COR-L47 (cell line): Measurements from ENCODE around the gene GBE1.

Experiments
- DNase-seq: peaks from one replicate; lab custom pipeline; 2025; lab: John Stamatoyannopoulos, UW

Gene GBE1

GRCh38 chr3:81468391-81468790, 293.1 kb downstream of the GBE1 start:
- DNase-seq: no peak

- DNase-seq: no peak
These were observed 295.3 kb downstream of the GBE1 start for GRCh38 chr3:81466201-81466560.

GRCh38 chr3:81465510-81466200, 295.8 kb downstream of the GBE1 start:
- DNase-seq: no peak

- DNase-seq: no peak
These were observed 297.7 kb downstream of the GBE1 start for GRCh38 chr3:81463781-81464180.

GRCh38 chr3:81462921-81463320, 298.5 kb downstream of the GBE1 start:
- DNase-seq: no peak

DNA sequence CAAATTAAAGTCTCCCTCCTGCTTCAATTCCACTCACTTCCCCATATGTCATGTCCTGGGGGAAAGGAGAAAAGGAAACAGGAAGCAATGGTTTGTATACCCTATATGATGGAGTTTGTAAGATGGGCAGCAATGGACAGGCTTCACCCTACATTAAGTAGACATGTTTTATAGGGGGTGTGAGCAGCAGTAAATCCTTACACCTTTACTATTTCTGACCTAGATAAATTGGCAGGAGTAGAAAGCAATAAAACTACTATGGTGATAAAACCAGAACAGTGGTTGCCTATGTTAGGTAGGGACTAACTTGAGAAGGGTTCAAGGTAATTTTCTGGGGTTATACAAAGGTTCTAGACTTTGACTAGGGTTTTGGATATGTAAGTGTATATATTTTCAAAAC, 301.7 kb downstream of the GBE1 start:
- no peak for DNase-seq

- no peak for DNase-seq
These were observed 309.0 kb downstream of the GBE1 start for GRCh38 chr3:81452418-81452817.

DNA sequence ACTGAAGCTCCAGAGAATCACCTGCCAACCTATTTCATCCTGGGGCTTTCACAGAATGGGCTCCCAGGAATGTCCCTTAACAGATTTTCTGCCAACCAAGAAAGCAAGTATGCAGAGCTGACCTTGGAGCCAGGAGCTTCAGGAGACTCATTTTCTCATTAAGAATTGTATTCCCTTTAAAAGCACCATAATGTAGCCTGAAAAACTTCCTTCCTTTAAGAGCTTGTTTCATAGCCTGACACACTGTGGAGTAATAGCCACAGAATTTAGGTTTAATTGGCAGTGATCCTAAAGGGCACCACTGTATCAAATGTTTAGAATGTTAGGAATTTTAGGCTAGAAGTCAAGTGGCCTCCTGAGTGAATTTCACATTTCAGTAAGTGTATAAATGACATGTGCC, 309.8 kb downstream of the GBE1 start:
- no peak for DNase-seq

DNA sequence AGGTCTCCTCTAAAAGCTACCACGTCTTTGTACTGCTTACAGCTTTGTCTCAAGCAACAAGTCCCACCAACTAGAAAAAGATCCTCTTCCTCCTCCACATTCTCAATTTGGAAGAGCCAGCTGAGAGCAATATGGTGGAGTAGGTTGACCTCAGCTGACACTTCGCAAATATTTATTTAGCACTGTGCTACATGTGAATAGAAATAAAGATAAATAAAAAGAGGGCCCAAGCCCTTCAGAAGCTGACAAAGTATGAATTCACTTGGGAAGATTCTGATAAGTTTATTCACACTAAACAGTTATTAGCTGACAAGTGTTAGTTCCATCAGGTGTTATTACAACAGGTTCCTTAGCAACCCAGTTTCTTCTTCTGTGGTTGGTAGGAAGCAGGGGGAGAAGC, 310.3 kb downstream of the GBE1 start:
- no peak for DNase-seq

- DNase-seq: no peak
These were observed 314.6 kb downstream of the GBE1 start for GRCh38 chr3:81446806-81447205.

- DNase-seq: no peak
These were observed 315.7 kb downstream of the GBE1 start for GRCh38 chr3:81445712-81446111.

- DNase-seq: no peak
These were observed 316.5 kb downstream of the GBE1 start for GRCh38 chr3:81444817-81445460.

GRCh38 chr3:81443958-81444357, 317.5 kb downstream of the GBE1 start:
- DNase-seq: no peak

DNA sequence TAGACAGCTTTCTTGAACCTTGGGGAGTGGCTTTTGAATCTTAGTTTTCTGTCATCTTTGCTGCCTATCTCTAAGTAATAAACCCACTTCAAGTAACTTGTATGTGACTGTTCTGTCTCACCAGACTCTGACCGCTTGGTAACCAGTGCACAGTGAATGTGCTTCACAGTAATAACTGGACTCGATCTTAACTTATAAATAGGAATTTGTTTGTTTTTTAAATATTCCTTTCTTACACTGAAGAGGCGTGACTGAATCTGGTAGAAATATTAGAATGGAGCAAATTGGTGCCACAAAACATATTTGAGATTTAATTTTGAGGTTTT, 318.0 kb downstream of the GBE1 start:
- DNase-seq: no peak

DNA sequence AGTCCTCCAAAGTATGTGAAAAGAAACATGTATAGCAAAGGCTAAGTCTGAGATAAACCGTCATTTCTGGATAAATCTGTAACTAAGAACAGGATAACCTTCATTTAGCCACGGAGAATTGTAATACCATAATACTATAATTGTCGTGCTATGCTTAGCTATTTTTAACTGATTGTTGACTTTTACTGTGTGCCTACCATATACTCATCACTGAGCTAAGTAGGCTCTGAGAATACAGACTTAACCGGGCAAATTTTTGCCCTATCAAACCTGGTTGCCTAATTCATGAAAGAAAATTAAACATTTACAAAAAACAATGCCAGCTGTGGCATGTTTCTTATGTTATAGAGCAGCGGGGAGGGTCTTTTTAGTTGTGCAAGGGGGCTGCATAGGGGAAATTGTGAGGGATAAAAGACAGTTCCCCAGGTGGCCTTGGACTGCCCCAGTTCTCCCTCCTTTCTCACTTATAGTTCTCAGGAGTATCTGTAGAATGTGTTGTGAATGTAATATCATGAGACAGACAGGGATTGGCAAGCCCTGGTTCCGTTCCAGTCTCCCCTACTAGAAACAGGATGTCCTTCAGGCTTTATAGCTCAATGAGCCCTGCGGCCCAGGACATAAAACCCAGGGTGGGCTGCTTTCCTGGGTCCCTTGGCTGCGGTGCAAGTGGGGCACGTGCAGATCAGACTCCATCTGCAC, 318.5 kb downstream of the GBE1 start:
- DNase-seq: no peak

DNA sequence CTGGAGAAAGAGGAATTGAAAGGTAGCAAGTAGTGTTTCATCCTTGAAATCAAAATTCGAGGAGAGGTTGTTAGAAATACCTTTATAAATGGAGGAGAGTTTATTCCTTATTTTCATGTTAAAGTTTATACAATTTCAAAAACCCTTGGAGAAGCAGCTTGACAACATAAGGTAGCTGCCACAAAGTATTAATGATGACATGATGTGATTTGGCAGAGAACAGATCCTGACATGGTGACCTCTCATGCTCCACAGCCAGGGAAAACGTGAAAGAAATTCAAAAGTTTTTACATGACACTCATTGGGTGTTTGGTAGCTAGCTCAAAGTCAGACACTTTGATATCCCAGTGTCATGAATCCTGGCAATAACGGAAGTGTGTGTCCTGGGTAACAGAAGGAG, 320.8 kb downstream of the GBE1 start:
- no peak for DNase-seq
